Retinal pigment epithelial cell (primary cell): ENCODE results near the gene MS4A15.

Experiments
- DNase-seq: peaks from one replicate; pipeline ENCODE4 v3.0.0-alpha.2; 2010; ENCODE audit warnings: low read depth
- H3K4me3 ChIP-seq: 2 replicates; pipeline ENCODE4 v1.5.1; 2011; ENCODE audit warnings: mild to moderate bottlenecking, low read length, control low read depth, moderate library complexity
- CTCF ChIP-seq: conservative IDR thresholded peaks from 2 replicates; pipeline ENCODE4 v1.5.1; 2011; ENCODE audit warnings: low read depth, low read length, control low read depth, inconsistent platforms

MS4A15 gene

DNA sequence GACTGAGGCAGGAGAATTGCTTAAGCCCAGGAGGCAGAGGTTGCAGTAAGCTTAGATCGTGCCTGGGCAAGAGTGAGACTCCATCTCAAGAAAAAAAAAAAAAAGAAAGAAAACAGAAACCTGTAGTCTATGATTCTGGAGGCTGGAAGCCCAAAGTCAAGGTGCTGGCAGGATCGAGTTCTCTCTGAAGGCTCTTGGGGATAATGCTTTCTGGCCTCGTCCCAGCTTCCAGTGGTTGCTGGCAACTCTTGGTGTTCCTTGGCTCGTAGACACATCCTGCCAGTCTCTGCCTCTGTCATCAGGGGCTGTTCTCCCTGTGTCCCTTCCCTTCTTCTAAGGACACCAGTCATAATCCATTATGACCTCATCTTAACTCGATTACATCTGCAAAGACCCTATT is 68.5 kb downstream of the MS4A15 start:
- no peak overlapping the region for H3K4me3 ChIP-seq

DNA sequence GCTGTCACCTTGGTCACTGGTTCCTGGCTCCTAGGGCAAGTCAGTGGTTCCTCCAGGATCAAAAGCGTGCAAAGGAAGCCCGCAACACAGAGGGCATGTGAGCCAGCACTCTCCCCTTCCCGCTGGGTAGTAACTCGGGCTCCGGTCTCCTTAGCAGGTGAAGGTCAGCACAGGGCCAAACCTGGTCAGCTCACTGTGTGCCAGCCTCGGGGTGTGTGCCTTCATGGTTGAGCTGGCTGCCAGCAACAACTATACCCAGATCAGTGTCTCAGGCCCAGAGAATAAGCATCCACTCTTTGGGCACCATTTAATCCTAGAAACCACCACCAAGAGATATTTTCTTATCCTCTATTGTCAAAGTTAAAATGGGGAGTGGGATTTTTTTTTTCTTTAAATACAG is 69.1 kb downstream of the MS4A15 start:
- TF ChIP-seq CTCF: no peak
- DNase-seq: no peak
- no peak overlapping the region for H3K4me3 ChIP-seq

More for the DNA sequence above, 68.5 kb downstream of the MS4A15 start:
- DNase-seq: no peak
- TF ChIP-seq CTCF: no peak
